HepG2 (cell line): Measurements from ENCODE around the gene TMEM273. TPM values are rescaled to one million over a fixed set of nuclear protein-coding genes. Genes with fewer than 3 reads are reported as not detected.

Experiments used
- ATAC-seq: fragments of 200-7000 bp; cut with Tn5 transposase; 3 replicates; pipeline ENCODE4 v1.9.1; 2020; ENCODE audit warnings: mild to moderate bottlenecking, moderate library complexity
- BruUV-seq: library from RNA; stranded (reverse); fragments of 400-500 nt; replicated peaks from 2 replicates; lab custom pipeline; 2021; lab: Mats Ljungman, UMichigan
- CTCF ChIA-PET: fragments of 300-600 bp; formaldehyde crosslinking; extraction: SDS; loops from one replicate; lab custom pipeline; 2021; ENCODE audit warnings: low total read pairs, inconsistent platforms, low intra/inter-chr PET ratio; lab: Yijun Ruan, JAX
- POLR2A ChIA-PET: fragments of 350-600 bp; sonication (Branson Sonifier 250); formaldehyde crosslinking; loops from one replicate; lab custom pipeline; 2020; ENCODE audit warnings: antibody characterized with exemption, inconsistent platforms; lab: Yijun Ruan, JAX
- DNase-seq: peaks from one replicate; pipeline ENCODE4 v3.0.0-alpha.2; 2015; ENCODE audit warnings: low spot score
- FAIRE-seq: peaks from 3 replicates; lab custom pipeline; 2011; peaks lifted over from hg19 to GRCh38; lab: Jason Lieb, UNC
- H2AFZ ChIP-seq: one replicate; pipeline ENCODE4 v1.6.1; 2011; ENCODE audit warnings: low read length, inconsistent platforms
- H3K27ac ChIP-seq: fragments of 300-600 bp; 3 replicates; pipeline ENCODE4 v1.8.0; 2011; ENCODE audit warnings: mixed run types, mild to moderate bottlenecking, mixed read lengths, low read length, inconsistent platforms; ENCODE audit not compliant: insufficient read depth; ENCODE audit errors: extremely low read length
- H3K27me3 ChIP-seq, 2 experiments: fragments of 200-600 bp in 1 of 2; 2 replicates in 1 of 2; 3 replicates in 1 of 2; pipeline versions ENCODE4 v1.6.0 to v1.8.0; 2011; ENCODE audit warnings: low read length in 2 of 2, mild to moderate bottlenecking in 2 of 2, moderate library complexity in 2 of 2, inconsistent platforms in 1 of 2; ENCODE audit not compliant: insufficient read depth in 2 of 2, control insufficient read depth in 1 of 2
- H3K36me3 ChIP-seq, 2 experiments: fragments of 200-600 bp in 1 of 2; replicated peaks in 1 of 2; 2 replicates in 1 of 2; 3 replicates in 1 of 2; pipeline versions ENCODE4 v1.5.1 to v1.8.0; 2011; ENCODE audit warnings: low read length in 2 of 2, inconsistent platforms in 1 of 2; ENCODE audit not compliant: insufficient read depth in 2 of 2, control insufficient read depth in 1 of 2
- H3K4me1 ChIP-seq: 2 replicates; pipeline ENCODE4 v1.5.1; 2012; ENCODE audit warnings: low read length, inconsistent platforms; ENCODE audit not compliant: insufficient read depth
- H3K4me2 ChIP-seq: 2 replicates; pipeline ENCODE4 v1.6.0; 2011; ENCODE audit warnings: low read depth, low read length, inconsistent platforms
- H3K4me3 ChIP-seq, 3 experiments: fragments of 200-600 bp in 1 of 3; sonication (generic), shearing (Covaris generic) in 1 of 3; replicated peaks in 1 of 3; 2 replicates each; pipeline ENCODE4 v1.5.1; 2011 to 2016; ENCODE audit warnings: low read length in 3 of 3, inconsistent platforms in 2 of 3, low read depth in 2 of 3, mild to moderate bottlenecking in 2 of 3, control low read depth in 1 of 3, mixed read lengths in 1 of 3; ENCODE audit not compliant: insufficient read depth in 1 of 3
- H3K79me2 ChIP-seq: one replicate; pipeline ENCODE4 v1.6.1; 2011; ENCODE audit warnings: low read length, inconsistent platforms; ENCODE audit not compliant: insufficient read depth
- H3K9ac ChIP-seq: 2 replicates; pipeline ENCODE4 v1.6.0; 2011; ENCODE audit warnings: mild to moderate bottlenecking, low read depth, low read length, inconsistent platforms; ENCODE audit not compliant: insufficient read depth
- H3K9me3 ChIP-seq: 2 replicates; pipeline ENCODE4 v1.5.1; 2012; ENCODE audit warnings: mild to moderate bottlenecking, low read length
- H4K20me1 ChIP-seq: 2 replicates; pipeline ENCODE4 v1.6.0; 2011; ENCODE audit warnings: inconsistent platforms, mild to moderate bottlenecking, low read length, moderate library complexity; ENCODE audit not compliant: insufficient read depth
- ZBTB44 ChIP-seq: sonication (generic); formaldehyde crosslinking; IDR thresholded peaks from 2 replicates; pipeline ENCODE4 v1.4.0; 2020; ENCODE audit warnings: missing genetic modification reagents
- ZNF737 ChIP-seq: sonication (generic); formaldehyde crosslinking; IDR thresholded peaks from 2 replicates; pipeline ENCODE4 v1.5.0; 2020; ENCODE audit warnings: missing genetic modification reagents, mild to moderate bottlenecking, borderline replicate concordance
- whole genome bisulfite sequencing: methylation state at CpG from one replicate; pipeline ENCODE4 v1.1.6; 2017; ENCODE audit warnings: low lambda C conversion rate; 5-methylcytosine and 5-hydroxymethylcytosine counted together
- in situ Hi-C: cut with HindIII; loops from 2 replicates; pipeline ENCODE4 v1.10.0; 2017; ENCODE audit warnings: low pct_unique_long_range_greater_than_20kb; ENCODE audit not compliant: extremely low pct_ligation_motif_present
- intact Hi-C: fragments of 100-400 bp; cut with micrococcal nuclease; formaldehyde crosslinking; loops from one replicate; pipeline ENCODE4 v1.10.0; 2022; ENCODE audit not compliant: unreplicated experiment
- polyA plus RNA-seq, 8 experiments: library from polyadenylated mRNA; depleted of rRNA in 3 of 8; stranded (reverse) in 7 of 8; unstranded in 1 of 8; fragments of >200 nt; fragmentation: Illumina TruSeq in 4 of 8; extraction: Trizol in 4 of 8; gene quantifications; 2 replicates each; pipeline versions ENCODE4 v1.2.1 to v1.2.3, GENCODE V29; 2011 to 2016; ENCODE audit warnings: low read depth in 4 of 8, missing spikeins in 1 of 8, mixed read lengths in 1 of 8; ENCODE audit not compliant: insufficient read depth in 1 of 8
- total RNA-seq, 5 experiments: library from RNA; depleted of rRNA; stranded (reverse); fragments of >200 nt; fragmentation: Illumina TruSeq; extraction: Trizol; gene quantifications; 2 replicates each; pipeline ENCODE4 v1.2.3, GENCODE V29; 2016; ENCODE audit warnings: low read depth in 1 of 5
- TF ChIP-seq, protein P1 (sequence below): sonication (generic); formaldehyde crosslinking; IDR thresholded peaks from 2 replicates; pipeline ENCODE4 v1.5.0; 2020; ENCODE audit warnings: mild to moderate bottlenecking, missing genetic modification reagents, moderate library complexity

The TMEM273 gene
- total and polyA plus RNA-seq, 2 of the 13 experiments (the other 11 are each of a cell fraction or from before 2014, with no cell fraction given) = not detected

DNA sequence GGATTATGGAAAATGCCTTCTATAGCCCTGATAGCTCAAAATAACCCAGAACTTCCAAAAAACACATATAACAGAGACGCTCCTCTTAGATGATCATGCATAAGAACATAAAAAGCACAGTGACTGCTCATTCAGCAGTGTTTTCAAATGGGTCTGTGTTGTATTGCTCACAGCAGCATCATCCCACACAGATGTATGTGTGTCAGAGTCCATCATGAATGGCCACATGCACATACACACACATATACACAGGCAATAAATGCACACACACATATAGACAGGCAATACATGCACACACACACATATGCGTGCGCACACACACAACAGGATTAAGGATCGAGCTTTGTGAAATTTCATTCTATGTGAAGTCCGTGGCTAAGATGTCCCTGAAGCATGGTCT is 26.1 kb downstream of the TMEM273 start:
- POLR2A ChIA-PET = no interaction called here
- Histone ChIP-seq H4K20me1 (no peaks in the 10 kb centered on the region), H3K9me3 (no peaks in the 10 kb centered on the region), H3K36me3 (no peaks in the 10 kb centered on the region), H3K79me2 (no peaks in the 10 kb centered on the region), H3K27me3 (no peaks in the 10 kb centered on the region; a peak in 1 of 5 replicates), H3K4me1 (no peaks in the 10 kb centered on the region), H3K4me3 (no peak overlapping the region), H2AFZ (no peak overlapping the region), H3K4me2 (no peak overlapping the region), H3K9ac (no peak overlapping the region), H3K27ac (no peak overlapping the region)
- in situ Hi-C loops (loop anchor here (10.0 kb wide), 2 partner anchors 277 to 507 kb away; no protein-coding TSS in a partner anchor), intact Hi-C loops (no loop called here)
- DNase-seq (no peak), FAIRE-seq (no peak), ATAC-seq (no peak)
- TF ChIP-seq ZBTB44 (CRISPR knock-in tag) = no peak
- CTCF ChIA-PET = no interaction called here
- BruUV-seq = no TSS peak
- 48% methylated on average over 5 of the region's 5 CpGs for WGBS

GRCh38 chr10:49161411-49161997 is 26.7 kb downstream of the TMEM273 start:
- Histone ChIP-seq H3K4me1 (no peaks in the 10 kb centered on the region), H3K27me3 (no peaks in the 10 kb centered on the region; a peak in 1 of 5 replicates), H3K9ac (no peak overlapping the region), H3K4me3 (no peak overlapping the region), H3K4me2 (no peak overlapping the region), H3K27ac (no peak overlapping the region), H2AFZ (no peak overlapping the region), H3K36me3 (no peaks in the 10 kb centered on the region), H4K20me1 (no peaks in the 10 kb centered on the region), H3K9me3 (no peaks in the 10 kb centered on the region), H3K79me2 (no peaks in the 10 kb centered on the region)
- POLR2A ChIA-PET = no interaction called here
- TF ChIP-seq ZNF737 (CRISPR knock-in tag) = no peak
- TF ChIP-seq, protein P1, sequence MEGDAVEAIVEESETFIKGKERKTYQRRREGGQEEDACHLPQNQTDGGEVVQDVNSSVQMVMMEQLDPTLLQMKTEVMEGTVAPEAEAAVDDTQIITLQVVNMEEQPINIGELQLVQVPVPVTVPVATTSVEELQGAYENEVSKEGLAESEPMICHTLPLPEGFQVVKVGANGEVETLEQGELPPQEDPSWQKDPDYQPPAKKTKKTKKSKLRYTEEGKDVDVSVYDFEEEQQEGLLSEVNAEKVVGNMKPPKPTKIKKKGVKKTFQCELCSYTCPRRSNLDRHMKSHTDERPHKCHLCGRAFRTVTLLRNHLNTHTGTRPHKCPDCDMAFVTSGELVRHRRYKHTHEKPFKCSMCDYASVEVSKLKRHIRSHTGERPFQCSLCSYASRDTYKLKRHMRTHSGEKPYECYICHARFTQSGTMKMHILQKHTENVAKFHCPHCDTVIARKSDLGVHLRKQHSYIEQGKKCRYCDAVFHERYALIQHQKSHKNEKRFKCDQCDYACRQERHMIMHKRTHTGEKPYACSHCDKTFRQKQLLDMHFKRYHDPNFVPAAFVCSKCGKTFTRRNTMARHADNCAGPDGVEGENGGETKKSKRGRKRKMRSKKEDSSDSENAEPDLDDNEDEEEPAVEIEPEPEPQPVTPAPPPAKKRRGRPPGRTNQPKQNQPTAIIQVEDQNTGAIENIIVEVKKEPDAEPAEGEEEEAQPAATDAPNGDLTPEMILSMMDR = peak; percentile 34
- no TSS peak for BruUV-seq
- CTCF ChIA-PET = no interaction called here
- peak; percentile 53; the same call in 1 of the 3 replicates for ATAC-seq
- DNase-seq = no peak
- 13% methylated on average over 8 of the region's 8 CpGs for WGBS
- in situ Hi-C loops (loop anchor here (10.0 kb wide), 2 partner anchors 277 to 507 kb away; no protein-coding TSS in a partner anchor), intact Hi-C loops (no loop called here)
- no peak for FAIRE-seq
